Thyroid gland (tissue), 4 donors: ENCODE data around the gene GPR55.

ENCODE experiments used
- POLR2A ChIP-seq, 2 donors: fragments of 450-650 bp; IDR thresholded peaks; one replicate each; pipeline ENCODE4 v1.6.1; 2017; ENCODE audit warnings: antibody characterized with exemption in 2 of 2, mild to moderate bottlenecking in 2 of 2, moderate library complexity in 1 of 2
- TF ChIP-seq, protein P1 (sequence below), 6 experiments: fragments of 200-600 bp in 3 of 6; fragments of 450-650 bp in 3 of 6; sonication (generic) in 3 of 6; IDR thresholded peaks; one replicate each; pipeline ENCODE4 v1.5.1; 2016 to 2019; ENCODE audit warnings: antibody characterized with exemption in 6 of 6, mild to moderate bottlenecking in 2 of 6, inconsistent platforms in 1 of 6, moderate library complexity in 1 of 6

DNA sequence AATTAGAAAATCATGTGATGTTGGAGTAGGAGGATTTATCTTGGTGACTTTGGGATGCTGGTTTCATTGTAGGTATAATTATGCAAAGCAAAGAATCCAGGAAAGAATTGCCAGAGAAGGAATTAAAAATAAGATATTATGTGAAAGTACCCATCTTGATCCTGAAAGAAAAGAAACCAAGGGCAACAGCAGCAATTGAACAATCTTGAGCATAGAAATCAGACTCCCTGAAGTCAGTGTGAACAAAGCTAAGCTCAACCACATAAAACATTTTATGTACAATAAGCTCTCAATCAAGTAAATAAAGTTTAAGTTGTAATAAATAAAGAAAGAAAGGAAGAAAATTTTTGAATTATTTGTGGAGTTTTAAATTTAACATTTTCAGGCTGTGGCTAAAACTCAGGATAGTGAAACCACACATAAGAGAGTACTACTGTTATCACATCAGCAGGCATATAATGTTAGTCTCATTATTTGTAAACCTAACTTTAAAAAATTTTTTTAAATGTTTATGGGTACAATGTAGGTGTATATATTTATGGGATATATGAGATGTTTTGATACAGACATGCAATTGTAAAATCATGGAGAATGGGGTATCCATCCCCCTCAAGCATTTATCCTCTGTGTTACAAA is 32.8 kb upstream of the GPR55 start:
- no peak for TF ChIP-seq POLR2A (IDR thresholded peaks at IDR 0.05)
- TF ChIP-seq, protein P1, sequence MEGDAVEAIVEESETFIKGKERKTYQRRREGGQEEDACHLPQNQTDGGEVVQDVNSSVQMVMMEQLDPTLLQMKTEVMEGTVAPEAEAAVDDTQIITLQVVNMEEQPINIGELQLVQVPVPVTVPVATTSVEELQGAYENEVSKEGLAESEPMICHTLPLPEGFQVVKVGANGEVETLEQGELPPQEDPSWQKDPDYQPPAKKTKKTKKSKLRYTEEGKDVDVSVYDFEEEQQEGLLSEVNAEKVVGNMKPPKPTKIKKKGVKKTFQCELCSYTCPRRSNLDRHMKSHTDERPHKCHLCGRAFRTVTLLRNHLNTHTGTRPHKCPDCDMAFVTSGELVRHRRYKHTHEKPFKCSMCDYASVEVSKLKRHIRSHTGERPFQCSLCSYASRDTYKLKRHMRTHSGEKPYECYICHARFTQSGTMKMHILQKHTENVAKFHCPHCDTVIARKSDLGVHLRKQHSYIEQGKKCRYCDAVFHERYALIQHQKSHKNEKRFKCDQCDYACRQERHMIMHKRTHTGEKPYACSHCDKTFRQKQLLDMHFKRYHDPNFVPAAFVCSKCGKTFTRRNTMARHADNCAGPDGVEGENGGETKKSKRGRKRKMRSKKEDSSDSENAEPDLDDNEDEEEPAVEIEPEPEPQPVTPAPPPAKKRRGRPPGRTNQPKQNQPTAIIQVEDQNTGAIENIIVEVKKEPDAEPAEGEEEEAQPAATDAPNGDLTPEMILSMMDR (IDR thresholded peaks at IDR 0.05), result no peak
